CMK (cell line): ENCODE data around the gene HAVCR1.

ENCODE experiments used
- DNase-seq: peaks from one replicate; pipeline ENCODE4 v3.0.0-alpha.2; 2010; ENCODE audit warnings: low read depth

Gene HAVCR1

DNA sequence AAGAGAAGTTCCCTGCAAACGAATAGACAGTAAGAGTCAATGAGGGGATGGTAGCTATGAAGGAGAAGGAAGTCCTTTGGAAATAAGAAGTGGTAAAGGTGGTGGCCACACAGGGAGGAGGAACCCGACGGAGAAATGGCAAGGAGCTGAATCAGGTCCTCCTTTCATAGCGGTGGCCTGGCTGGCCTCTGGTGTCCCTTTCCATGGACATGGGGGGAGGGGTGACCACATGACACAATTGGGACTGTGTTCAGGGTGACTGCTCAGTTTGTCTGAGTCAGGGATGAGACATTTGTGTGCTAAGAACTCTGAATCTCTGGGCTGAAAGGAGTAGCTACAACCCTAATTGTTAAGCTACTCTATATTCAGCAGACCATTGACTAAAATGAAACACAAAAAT, 67.2 kb downstream of the HAVCR1 start:
- no peak for DNase-seq

DNA sequence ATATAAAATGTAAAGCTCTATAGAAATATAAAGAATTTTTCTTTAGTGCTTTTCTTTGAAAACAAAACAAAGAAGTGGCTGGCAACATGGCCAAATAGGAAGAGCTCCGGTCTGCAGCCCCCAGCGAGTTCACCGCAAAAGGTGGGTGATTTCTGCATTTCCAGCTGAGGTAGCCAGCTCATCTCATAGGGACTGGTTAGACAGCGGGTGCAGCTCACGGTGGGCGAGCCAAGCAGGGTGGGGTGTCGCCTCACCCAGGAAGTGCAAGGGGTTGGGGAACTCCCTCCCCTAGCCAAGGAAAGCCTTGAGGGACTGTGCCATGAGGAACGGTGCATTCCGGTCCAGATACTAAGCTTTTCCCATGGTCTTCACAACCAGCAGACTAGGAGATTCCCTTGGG, 74.9 kb downstream of the HAVCR1 start:
- DNase-seq: no peak

DNA sequence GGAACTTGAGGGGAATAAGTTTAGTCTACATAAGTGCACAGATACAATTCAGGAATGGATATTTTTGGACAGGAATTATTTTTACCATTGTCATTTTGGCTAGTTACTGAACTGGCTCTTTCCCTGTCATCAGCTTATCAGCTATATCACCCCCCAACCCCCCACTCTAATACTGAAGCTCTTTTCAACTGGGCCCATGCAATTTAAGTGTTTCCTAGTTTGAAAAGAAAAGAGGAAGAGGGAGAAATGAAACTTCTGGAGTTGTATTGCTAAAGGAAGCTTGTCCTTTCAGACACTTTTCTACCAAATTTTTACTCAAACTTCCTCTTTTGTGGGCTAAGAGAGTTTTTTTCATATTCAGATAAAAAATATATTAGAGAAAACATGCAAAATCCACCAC, 77.4 kb downstream of the HAVCR1 start:
- DNase-seq: no peak
